Islet of Langerhans (tissue), 1 donor: ENCODE results near the gene STK39.
"Not testable (repeated sequence)": the region's sequence is repeated elsewhere in the genome, so short reads cannot be mapped to it uniquely, and the experiment has no call there.

Source experiments
- FAIRE-seq: peaks from one replicate; lab custom pipeline; 2011; peaks lifted over from hg19 to GRCh38; lab: Jason Lieb, UNC

Gene STK39

GRCh38 chr2:168134485-168134884 is 112.9 kb downstream of the STK39 start:
- no peak for FAIRE-seq

DNA sequence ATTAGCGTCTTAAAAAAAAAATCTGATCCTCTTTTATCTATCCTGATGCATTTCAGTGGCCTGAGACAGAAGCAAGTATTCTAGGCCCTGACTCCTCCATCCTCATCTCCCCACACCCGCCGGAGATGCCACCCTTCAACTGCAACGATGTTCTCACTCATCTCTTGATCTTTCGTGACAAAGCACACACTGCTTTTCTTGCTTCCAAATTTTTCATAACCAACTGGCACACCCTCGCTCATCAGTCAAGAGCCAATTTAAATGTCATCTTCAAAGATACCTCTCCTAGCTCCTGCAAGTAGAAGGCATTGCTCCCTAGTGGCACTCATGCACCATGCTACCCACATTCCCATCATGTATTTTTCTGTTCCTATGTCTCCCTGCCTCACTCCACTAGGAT is 115.0 kb downstream of the STK39 start:
- FAIRE-seq: no peak

DNA sequence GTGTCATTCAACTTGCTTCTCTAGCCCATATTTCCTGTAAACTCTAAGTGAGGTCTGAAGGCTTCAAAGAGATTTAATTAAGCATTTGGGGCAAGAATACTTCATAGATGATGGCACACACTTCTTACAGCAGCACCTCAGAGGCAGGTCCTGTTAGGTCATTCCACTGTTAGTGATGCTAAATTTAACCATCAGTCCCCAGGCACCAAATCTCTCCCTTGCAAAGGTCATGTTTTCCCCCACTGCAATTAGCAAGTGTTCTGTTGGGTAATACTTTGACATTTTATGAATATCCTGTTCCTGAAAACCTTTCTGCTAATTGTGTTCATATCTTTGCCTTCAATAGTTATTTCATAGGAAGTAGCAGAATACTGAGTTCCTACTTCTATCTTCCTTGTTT is 117.0 kb downstream of the STK39 start:
- peak; percentile 47 for FAIRE-seq

GRCh38 chr2:168127371-168127770 is 120.0 kb downstream of the STK39 start:
- FAIRE-seq: no peak

GRCh38 chr2:168122210-168122609 is 125.2 kb downstream of the STK39 start:
- FAIRE-seq: not testable (repeated sequence)

DNA sequence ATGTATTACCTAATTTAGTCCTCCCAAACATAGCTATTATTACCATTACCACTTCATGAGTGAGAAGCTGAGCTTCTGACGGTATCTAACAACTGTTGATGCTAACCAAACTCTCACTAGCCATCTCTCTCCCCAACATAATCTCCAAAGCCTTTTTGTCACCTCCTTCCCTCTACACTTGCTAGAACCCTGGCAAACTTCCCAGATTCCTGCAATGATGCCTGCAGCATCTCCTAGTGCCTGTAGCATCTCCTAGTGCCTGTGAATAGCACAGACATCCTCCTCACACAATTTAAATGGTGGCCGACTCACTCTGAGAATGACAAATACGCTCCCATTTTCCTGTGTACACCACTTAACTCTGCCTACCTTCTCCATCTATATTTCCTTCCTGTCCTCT is 126.7 kb downstream of the STK39 start:
- no peak for FAIRE-seq

- FAIRE-seq: no peak
These were observed 127.1 kb downstream of the STK39 start for GRCh38 chr2:168120310-168120709.

- FAIRE-seq: no peak
These were observed 127.8 kb downstream of the STK39 start for GRCh38 chr2:168119515-168120141.

- peak; percentile 99 for FAIRE-seq
These were observed 128.5 kb downstream of the STK39 start for GRCh38 chr2:168118733-168119514.

DNA sequence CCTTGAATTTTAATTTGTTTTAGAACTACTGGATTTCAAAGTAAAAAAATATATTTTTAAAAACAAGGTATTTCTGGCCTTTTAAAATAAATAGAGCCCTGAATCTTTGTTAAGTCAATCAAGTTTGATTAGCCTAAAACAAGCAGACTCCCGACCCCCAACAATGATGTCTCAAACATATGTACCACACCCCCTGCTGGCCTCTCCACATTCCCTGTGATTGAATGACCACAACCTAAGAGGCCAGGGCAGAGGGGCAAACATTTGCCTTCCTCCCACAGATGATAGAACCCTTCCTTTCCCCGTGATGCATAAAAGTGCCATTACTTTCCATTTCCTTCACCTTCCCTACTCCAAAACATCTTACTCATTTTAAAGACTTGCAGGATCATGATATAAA is 130.9 kb downstream of the STK39 start:
- FAIRE-seq: no peak

DNA sequence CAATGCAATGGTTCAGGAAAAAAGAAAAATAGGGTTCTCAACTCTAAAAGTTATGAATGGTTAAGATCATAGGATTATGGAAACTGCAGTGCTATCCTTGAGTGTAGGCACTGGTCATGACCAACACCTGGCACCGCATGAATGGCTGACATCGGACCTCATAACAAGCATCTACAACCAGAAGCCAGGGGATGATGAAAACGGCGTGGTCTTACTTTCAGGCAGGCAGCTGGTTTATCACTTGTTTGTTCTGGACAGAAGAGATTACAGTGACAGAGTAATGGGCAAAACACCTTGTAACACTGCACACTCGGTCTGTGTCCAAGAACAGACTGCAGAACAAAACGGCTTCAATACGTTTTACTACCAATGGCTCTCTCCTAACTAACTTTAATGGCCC is 132.8 kb downstream of the STK39 start:
- FAIRE-seq: no peak

GRCh38 chr2:168114040-168114439 is 133.4 kb downstream of the STK39 start:
- FAIRE-seq: no peak

- no peak for FAIRE-seq
These were observed 140.1 kb downstream of the STK39 start for GRCh38 chr2:168107322-168107721.

DNA sequence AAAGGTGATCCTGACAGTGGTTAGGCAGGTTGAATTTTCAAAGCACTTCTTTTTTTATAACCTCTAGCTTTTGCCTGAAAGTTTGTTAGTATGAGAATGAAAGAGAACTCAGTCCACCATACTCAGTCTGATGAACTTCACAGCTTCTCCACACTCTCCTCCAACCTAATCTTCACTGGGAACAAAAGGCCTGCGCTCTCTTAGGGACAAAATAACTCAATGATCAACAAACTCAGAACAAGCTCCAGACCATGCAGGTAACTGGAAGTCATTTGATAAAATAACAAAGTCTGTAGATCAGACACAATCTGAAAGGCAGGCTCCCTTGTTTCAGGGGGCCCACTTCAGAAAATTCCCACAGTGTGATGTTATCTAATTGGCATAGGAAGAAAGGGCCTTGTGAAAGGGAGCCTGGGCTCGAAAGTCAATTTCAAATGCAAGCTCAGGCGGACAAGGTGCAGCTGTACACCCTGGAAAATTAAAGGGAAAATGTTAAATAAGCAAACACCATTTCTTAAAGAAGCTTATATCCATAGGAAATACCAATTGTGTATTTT is 142.2 kb downstream of the STK39 start:
- no peak for FAIRE-seq

- FAIRE-seq: no peak
These were observed 150.0 kb downstream of the STK39 start for GRCh38 chr2:168097431-168097830.

DNA sequence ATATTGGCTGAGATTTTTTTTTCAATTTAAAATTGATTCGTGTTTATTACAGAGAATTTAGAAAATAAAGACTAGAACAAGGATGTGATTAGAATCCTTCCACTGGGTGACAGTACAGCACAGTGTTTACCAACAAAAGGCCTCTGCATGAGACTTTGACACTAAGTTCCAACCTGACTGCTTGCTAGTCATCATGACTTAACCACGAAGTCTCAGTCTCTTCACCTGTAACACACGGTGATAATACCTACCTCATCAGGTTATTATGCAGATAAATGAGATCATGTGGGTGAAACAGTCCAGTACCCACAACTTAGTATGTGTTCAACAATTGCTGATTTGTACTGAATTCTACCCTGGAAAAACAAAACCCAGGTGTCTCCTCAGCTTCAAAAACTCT is 151.2 kb downstream of the STK39 start:
- FAIRE-seq: no peak

- no peak for FAIRE-seq
These were observed 155.4 kb downstream of the STK39 start for GRCh38 chr2:168091986-168092385.

DNA sequence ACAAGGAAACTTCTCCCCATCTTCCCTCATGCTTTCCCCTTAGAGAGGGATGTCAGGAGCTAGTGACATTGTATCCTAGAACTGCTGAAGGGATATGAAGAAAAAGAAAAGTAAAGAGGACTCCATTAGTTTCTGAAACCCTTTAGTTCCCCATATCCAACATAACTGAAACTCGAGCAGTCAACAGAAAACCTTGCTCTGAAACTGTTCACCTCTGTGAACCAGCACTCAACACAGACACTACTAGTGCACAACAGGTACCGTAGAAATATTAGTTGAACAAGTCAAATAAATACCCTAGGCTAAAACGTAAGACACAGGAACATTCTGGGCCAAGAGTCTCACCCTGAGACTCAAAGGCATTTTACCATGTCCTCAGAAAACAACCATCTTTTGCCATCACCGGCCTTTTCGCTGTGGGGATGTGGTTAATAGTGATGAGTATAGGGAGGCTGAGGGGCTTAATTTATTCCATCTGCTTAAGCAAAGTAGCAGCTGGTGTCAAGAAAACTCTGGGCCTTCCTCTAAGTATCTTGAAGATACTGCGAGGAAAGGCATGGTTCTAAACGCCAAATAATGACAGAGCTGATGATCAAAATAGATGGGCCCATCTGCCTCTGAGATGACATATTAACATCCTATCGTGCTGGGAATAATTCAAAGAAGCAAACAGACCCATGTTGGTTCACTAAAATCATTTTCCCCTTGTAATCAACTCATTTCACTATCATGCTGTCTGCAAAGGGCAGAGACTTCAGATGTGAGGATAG is 156.8 kb downstream of the STK39 start:
- no peak for FAIRE-seq

GRCh38 chr2:168089200-168089599 is 158.2 kb downstream of the STK39 start:
- FAIRE-seq: peak; percentile 51

DNA sequence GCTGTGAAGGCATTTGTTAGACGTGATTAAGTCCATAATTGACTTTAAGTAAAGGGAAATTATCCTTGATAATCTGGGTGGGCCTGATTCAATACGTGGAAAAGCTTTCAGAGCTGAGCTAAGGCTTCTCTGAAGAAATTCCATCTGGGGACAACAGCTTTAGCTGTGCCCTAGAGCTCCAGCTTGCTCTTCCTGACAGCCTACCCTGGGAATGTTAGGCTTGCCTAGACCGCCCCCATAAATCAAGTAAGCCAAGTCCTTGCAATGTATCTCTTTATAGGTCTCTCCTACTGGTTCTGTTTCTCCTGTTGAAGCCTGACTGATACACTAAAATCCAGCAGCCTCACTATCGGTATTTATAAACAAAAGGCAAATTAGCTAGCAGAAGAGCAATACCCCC is 160.0 kb downstream of the STK39 start:
- FAIRE-seq: no peak

GRCh38 chr2:168086851-168087250 is 160.5 kb downstream of the STK39 start:
- FAIRE-seq: no peak

GRCh38 chr2:168085801-168086361 is 161.5 kb downstream of the STK39 start:
- FAIRE-seq: no peak

DNA sequence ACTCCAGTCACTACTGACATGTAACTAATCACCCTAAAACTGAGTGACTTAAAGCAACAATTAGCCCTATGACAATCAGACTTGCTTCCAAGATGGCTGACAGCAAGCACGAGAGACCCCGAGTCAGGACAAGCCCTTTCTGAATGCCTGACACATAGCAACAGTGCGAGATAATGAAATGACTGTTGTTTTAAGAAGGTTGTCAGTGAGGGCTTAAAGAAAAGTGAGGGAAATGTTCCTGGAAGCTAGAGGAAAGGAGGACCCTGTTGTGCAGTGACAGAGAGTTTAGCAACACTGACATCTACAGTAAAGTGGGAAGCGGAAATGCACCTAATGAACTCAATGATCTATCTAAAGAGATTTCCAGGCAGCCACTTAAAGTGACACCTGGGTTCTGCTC is 163.1 kb downstream of the STK39 start:
- no peak for FAIRE-seq
